Subcutaneous adipose tissue (tissue), 4 donors: ENCODE results near the gene RAPGEF5. TPM values are rescaled to one million over a fixed set of nuclear protein-coding genes. Genes with fewer than 3 reads are reported as not detected.

Experiments
- CTCF ChIP-seq: fragments of 450-650 bp; IDR thresholded peaks from one replicate; pipeline ENCODE4 v1.5.1; 2016; ENCODE audit warnings: low read depth, mild to moderate bottlenecking, control low read depth, antibody characterized with exemption, moderate library complexity
- total RNA-seq, 4 donors: library from RNA; depleted of rRNA; stranded (reverse); fragments of >200 nt; gene quantifications; one replicate each; pipeline ENCODE4 v1.1.0, GENCODE V29; 2016

RAPGEF5 gene
- total RNA-seq, 4 donors from 2014 or later, result 19.7 to 96.2 (median 63.1) TPM

DNA sequence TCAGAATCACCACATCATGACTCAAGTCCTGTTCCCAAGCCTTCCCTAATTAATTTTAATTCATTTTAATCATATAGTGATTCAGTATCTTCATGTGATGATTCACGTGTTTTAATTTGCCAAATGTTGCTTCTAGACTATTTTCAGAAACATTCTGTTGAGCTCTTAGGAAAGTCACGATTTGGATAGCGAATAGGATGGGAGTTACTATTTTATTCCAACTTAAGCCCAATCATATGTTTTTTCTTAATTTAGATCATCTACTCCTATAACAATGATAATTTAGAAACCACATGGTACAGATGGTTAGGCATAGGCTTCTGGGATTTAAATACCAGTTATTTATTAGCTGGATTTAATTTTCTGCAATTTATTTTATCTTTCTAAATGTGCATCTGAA is 49.1 kb downstream of the RAPGEF5 start:
- no peak for TF ChIP-seq CTCF

DNA sequence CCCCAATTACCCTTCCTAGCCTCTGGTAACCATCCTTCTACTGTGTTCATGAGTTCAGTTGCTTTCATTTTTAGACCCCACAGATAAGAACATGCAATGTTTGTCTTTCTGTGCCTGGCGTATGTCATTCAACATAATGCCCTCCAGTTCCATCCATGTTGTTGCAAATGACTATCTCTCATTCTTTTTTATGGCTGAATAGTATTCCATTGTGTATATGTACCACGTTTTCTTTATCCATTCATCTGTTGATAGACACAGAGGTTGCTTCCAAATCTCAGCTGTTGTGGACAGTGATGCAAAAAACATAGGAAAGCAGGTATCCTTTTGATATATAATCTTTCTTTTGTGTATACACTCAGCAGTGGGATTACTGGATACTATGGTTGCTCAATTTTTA is 51.2 kb downstream of the RAPGEF5 start:
- TF ChIP-seq CTCF, result no peak

- no peak for TF ChIP-seq CTCF
These were observed 54.0 kb downstream of the RAPGEF5 start for GRCh38 chr7:22302951-22303423.

GRCh38 chr7:22302193-22302592 is 54.8 kb downstream of the RAPGEF5 start:
- TF ChIP-seq CTCF, result no peak

DNA sequence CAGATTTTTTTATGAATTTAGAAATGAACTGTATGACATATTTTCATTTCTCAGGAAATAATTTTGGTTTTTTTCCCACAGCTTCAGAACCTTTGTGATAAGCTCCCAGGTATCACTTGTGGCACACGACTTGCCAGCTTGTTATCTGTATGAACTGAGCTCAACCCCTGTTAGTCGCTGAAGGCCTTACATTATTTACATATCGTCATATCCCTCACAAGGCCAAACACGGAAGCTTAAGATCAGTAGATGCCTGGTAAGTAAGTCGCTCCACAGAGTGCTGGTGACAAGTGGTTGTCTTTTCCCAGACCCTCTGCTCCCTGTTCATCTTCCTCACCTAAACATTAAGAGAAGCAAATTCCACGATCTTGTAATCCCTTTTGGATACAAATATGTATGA is 55.2 kb downstream of the RAPGEF5 start:
- no peak for TF ChIP-seq CTCF

DNA sequence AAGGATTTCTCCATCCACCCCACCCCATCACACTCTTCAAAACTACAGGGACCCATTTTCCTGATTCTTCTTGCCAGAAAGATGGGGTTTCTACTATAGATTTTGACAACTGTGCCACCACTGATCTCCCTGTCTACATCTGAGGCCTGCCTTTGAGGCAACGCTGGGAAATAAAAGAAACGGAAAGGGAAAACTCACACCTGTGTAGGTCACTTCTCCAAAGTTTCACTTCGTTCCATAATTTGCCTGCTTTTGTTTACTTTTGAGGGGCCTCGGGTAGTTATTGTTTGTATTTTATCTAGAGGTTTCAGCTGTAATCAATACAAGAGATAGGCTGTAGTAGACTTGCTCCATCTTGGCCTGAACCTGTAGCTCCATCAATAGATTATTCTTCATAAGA is 56.1 kb downstream of the RAPGEF5 start:
- TF ChIP-seq CTCF, result no peak

DNA sequence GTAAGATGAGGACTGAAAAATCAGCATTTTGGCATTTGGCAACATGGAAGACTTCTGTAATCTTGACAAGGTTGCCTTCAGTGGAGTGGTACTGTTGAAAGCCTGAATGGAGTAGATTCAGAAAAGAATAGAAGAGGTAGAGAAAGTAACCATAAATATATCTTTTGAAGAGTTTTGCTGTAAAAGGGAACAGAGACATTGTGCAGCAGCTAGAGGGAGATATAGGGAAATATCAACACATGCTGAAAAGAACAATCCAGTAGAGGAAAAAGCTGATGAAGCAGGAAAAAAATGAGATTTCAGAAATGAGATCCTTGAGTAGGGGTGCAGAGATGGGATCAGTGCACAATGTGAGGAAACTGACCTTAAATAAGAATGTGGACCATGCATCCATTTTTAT is 60.0 kb downstream of the RAPGEF5 start:
- no peak for TF ChIP-seq CTCF

- TF ChIP-seq CTCF, result no peak
These were observed 60.7 kb downstream of the RAPGEF5 start for GRCh38 chr7:22296265-22296566.
